C4-2B (cell line): ENCODE measurements around the gene PTCHD1.

Experiments used
- ZFX ChIP-seq: fragments of 450-650 bp; IDR thresholded peaks from 2 replicates; pipeline ENCODE4 v1.6.1; 2017
- TF ChIP-seq, protein P1 (sequence below): fragments of 450-650 bp; conservative IDR thresholded peaks from 2 replicates; pipeline ENCODE4 v1.5.1; 2017; ENCODE audit warnings: mild to moderate bottlenecking

- TF ChIP-seq, protein P1, sequence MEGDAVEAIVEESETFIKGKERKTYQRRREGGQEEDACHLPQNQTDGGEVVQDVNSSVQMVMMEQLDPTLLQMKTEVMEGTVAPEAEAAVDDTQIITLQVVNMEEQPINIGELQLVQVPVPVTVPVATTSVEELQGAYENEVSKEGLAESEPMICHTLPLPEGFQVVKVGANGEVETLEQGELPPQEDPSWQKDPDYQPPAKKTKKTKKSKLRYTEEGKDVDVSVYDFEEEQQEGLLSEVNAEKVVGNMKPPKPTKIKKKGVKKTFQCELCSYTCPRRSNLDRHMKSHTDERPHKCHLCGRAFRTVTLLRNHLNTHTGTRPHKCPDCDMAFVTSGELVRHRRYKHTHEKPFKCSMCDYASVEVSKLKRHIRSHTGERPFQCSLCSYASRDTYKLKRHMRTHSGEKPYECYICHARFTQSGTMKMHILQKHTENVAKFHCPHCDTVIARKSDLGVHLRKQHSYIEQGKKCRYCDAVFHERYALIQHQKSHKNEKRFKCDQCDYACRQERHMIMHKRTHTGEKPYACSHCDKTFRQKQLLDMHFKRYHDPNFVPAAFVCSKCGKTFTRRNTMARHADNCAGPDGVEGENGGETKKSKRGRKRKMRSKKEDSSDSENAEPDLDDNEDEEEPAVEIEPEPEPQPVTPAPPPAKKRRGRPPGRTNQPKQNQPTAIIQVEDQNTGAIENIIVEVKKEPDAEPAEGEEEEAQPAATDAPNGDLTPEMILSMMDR, result no peak
- no peak for TF ChIP-seq ZFX
Measured at GRCh38 chrX:23344238-23344903, 9.7 kb downstream of the PTCHD1 start.
